Sigmoid colon (tissue), 7 donors: Measurements from ENCODE around the gene ASB2. TPM values are rescaled to one million over a fixed set of nuclear protein-coding genes. Genes with fewer than 3 reads are reported as not detected.

Experiments used
- DNase-seq: peaks from one replicate; pipeline ENCODE4 v3.0.0-alpha.2; 2019
- H3K27ac ChIP-seq, 4 donors: fragments of 200-600 bp; sonication (generic); one replicate each; pipeline ENCODE4 v1.5.1; 2016 to 2019; ENCODE audit warnings: mild to moderate bottlenecking in 1 of 4
- H3K27me3 ChIP-seq, 3 donors: fragments of 200-600 bp; sonication (generic); one replicate each; pipeline ENCODE4 v1.5.1; 2019; ENCODE audit warnings: mild to moderate bottlenecking in 1 of 3
- H3K36me3 ChIP-seq, 4 donors: fragments of 200-600 bp; sonication (generic); one replicate each; pipeline ENCODE4 v1.5.1; 2016 to 2019
- H3K4me1 ChIP-seq, 4 donors: fragments of 200-600 bp; sonication (generic); one replicate each; pipeline ENCODE4 v1.5.1; 2017 to 2019
- H3K4me3 ChIP-seq, 4 donors: fragments of 200-600 bp; sonication (generic); one replicate each; pipeline ENCODE4 v1.5.1; 2017 to 2019; ENCODE audit warnings: mild to moderate bottlenecking in 2 of 4, moderate library complexity in 1 of 4
- H3K9me3 ChIP-seq, 4 donors: fragments of 200-600 bp in 3 of 4; sonication (generic) in 3 of 4; one replicate each; pipeline versions ENCODE4 v1.5.1 to v1.6.1; 2013 to 2019
- EP300 ChIP-seq, 4 donors: sonication (generic); formaldehyde crosslinking; IDR thresholded peaks; one replicate each; pipeline ENCODE4 v1.6.1; 2017; ENCODE audit warnings: antibody characterized with exemption in 4 of 4
- POLR2A ChIP-seq, 2 donors: fragments of 450-650 bp; IDR thresholded peaks; one replicate each; pipeline ENCODE4 v1.6.1; 2016; ENCODE audit warnings: antibody characterized with exemption in 2 of 2, mild to moderate bottlenecking in 2 of 2, moderate library complexity in 2 of 2
- POLR2AphosphoS5 ChIP-seq, 4 donors: sonication (generic); formaldehyde crosslinking; IDR thresholded peaks; one replicate each; pipeline ENCODE4 v1.6.1; 2017; ENCODE audit warnings: antibody characterized with exemption in 4 of 4
- WGBS, 2 donors: extraction: QIAGEN DNeasy Blood & Tissue Kit; methylation state at CpG; one replicate each; pipeline ENCODE4 v1.1.7; 2013; 5-methylcytosine and 5-hydroxymethylcytosine counted together
- intact Hi-C: fragments of 100-400 bp; cut with DNase I; formaldehyde crosslinking; loops from one replicate; pipeline ENCODE4 v1.15.1; 2023
- polyA plus RNA-seq, 3 donors: library from polyadenylated mRNA; stranded (reverse); fragments of 200-250 nt; gene quantifications; one replicate each; pipeline ENCODE4 v1.2.3, GENCODE V29; 2013
- total RNA-seq, 4 donors: library from RNA; depleted of rRNA; stranded (reverse); fragments of >200 nt; gene quantifications; one replicate each; pipeline ENCODE4 v1.1.0, GENCODE V29; 2016
- TF ChIP-seq, protein P1 (sequence below), 4 experiments: fragments of 450-650 bp in 3 of 4; fragments of 200-600 bp in 1 of 4; IDR thresholded peaks; one replicate each; pipeline ENCODE4 v1.5.1; 2016 to 2019; ENCODE audit warnings: antibody characterized with exemption in 4 of 4, mild to moderate bottlenecking in 3 of 4, moderate library complexity in 2 of 4
- donor health status: healthy with polysubstance abuse.
- donor health status: Bipolar disorder and iron deficiency.
- donor health status: healthy.

The ASB2 gene
- total and polyA plus RNA-seq, 7 donors = 1.2 to 178 (median 117) TPM

GRCh38 chr14:93950948-93951634, 25.3 kb downstream of the ASB2 start:
- H3K27me3 ChIP-seq = no peaks in the 10 kb centered on the region
- TF ChIP-seq, protein P1, sequence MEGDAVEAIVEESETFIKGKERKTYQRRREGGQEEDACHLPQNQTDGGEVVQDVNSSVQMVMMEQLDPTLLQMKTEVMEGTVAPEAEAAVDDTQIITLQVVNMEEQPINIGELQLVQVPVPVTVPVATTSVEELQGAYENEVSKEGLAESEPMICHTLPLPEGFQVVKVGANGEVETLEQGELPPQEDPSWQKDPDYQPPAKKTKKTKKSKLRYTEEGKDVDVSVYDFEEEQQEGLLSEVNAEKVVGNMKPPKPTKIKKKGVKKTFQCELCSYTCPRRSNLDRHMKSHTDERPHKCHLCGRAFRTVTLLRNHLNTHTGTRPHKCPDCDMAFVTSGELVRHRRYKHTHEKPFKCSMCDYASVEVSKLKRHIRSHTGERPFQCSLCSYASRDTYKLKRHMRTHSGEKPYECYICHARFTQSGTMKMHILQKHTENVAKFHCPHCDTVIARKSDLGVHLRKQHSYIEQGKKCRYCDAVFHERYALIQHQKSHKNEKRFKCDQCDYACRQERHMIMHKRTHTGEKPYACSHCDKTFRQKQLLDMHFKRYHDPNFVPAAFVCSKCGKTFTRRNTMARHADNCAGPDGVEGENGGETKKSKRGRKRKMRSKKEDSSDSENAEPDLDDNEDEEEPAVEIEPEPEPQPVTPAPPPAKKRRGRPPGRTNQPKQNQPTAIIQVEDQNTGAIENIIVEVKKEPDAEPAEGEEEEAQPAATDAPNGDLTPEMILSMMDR (IDR thresholded peaks at IDR 0.05) = no peak
- no peak for TF ChIP-seq EP300 (IDR thresholded peaks at IDR 0.05)
- TF ChIP-seq POLR2AphosphoS5 (IDR thresholded peaks at IDR 0.05) = no peak
- TF ChIP-seq POLR2A (IDR thresholded peaks at IDR 0.05) = no peak
- H3K36me3 ChIP-seq = peaks cover 30 to 80% (median 46%) of the 10 kb centered on the region in 4 donors
- H3K27ac ChIP-seq = peak overlapping the region; percentile 77 to 92 (median 80)
- no peak for DNase-seq
- no peak overlapping the region for H3K4me3 ChIP-seq
- 86 to 89% methylated on average over 20 of the region's 20 CpGs for WGBS, 2 donors
- H3K9me3 ChIP-seq = no peaks in the 10 kb centered on the region
- H3K4me1 ChIP-seq = peaks cover 0 to 45% (median 39%) of the 10 kb centered on the region in 4 donors
- intact Hi-C loops = no loop called here

- H3K36me3 ChIP-seq = peaks cover 31 to 86% (median 55%) of the 10 kb centered on the region in 4 donors
- DNase-seq = no peak
- H3K4me3 ChIP-seq = no peak overlapping the region
- peak overlapping the region in 3 of 4 donors; percentile 68 to 92 (median 80) for H3K27ac ChIP-seq
- TF ChIP-seq POLR2AphosphoS5 (IDR thresholded peaks at IDR 0.05) = no peak
- TF ChIP-seq, protein P1 (IDR thresholded peaks at IDR 0.05) = no peak
- no peak for TF ChIP-seq POLR2A (IDR thresholded peaks at IDR 0.05)
- no peak for TF ChIP-seq EP300 (IDR thresholded peaks at IDR 0.05)
- no peaks in the 10 kb centered on the region for H3K27me3 ChIP-seq
- H3K9me3 ChIP-seq = no peaks in the 10 kb centered on the region
- peaks cover 0 to 38% (median 31%) of the 10 kb centered on the region in 4 donors for H3K4me1 ChIP-seq
- intact Hi-C loops = no loop called here
- 82 to 93% methylated on average over 13 of the region's 13 CpGs for WGBS, 2 donors
Observed at GRCh38 chr14:93949511-93950075, 26.8 kb downstream of the ASB2 start.

DNA sequence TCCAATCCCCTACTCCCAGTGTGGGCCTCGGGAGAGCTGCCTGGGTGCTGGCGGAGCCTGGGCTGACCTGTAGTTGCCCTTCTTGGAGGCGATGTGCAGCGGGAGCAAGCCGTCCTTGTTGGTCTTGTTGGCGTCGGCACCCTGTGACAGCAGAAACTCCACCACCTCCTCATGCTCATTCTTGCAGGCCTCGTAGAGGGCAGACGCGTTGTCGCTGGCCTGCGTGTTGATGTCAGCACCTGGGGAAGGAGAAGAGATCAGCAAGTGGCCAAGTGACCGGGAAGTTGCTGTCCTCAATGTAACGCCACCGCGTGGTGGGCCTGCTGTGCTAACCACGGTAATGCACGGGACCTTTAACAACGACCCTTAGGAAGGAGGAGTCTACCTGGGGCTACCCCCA, 29.1 kb downstream of the ASB2 start:
- peak overlapping the region in 3 of 4 donors; percentile 68 to 92 (median 85) for H3K27ac ChIP-seq
- 81 to 89% methylated on average over 19 of the region's 19 CpGs for WGBS, 2 donors
- peaks cover 0 to 16% (median 10%) of the 10 kb centered on the region in 4 donors for H3K4me1 ChIP-seq
- no peak overlapping the region for H3K4me3 ChIP-seq
- DNase-seq = no peak
- H3K9me3 ChIP-seq = no peaks in the 10 kb centered on the region
- TF ChIP-seq, protein P1 (IDR thresholded peaks at IDR 0.05) = no peak
- TF ChIP-seq POLR2A (IDR thresholded peaks at IDR 0.05) (no peak), POLR2AphosphoS5 (IDR thresholded peaks at IDR 0.05) (no peak), EP300 (IDR thresholded peaks at IDR 0.05) (no peak)
- H3K36me3 ChIP-seq = peaks cover 43 to 89% (median 63%) of the 10 kb centered on the region in 4 donors
- H3K27me3 ChIP-seq = no peaks in the 10 kb centered on the region
- intact Hi-C loops = no loop called here

DNA sequence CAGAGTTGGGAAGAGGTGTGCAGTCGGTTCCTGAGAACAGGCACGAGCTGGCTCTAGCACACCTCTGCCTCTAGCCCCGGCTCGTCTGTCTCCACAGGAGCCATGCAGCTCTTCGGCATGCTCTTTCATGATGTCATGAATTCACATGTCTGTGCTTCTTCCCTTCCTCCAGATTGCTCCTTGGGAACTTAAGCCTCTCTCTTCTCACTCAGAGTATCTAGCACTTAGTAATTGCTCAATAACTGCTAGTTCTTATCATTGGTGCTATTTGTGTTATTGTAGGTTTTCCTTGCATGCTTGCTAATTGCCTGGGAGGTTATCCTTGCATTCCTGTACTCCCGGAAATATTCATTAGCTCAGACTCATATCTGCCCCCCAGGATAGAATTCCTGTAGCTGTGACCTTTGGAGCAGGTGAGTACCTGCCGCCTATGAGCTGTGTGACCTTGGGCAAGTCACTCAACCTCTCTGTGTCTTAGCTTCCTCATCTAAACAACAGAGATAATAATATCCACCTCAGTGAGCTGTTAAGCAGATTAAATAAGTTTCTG, 29.8 kb downstream of the ASB2 start:
- no peak for DNase-seq
- 65 to 85% methylated on average over 7 of the region's 7 CpGs for WGBS, 2 donors
- intact Hi-C loops = no loop called here
- TF ChIP-seq POLR2A (IDR thresholded peaks at IDR 0.05) (no peak), POLR2AphosphoS5 (IDR thresholded peaks at IDR 0.05) (no peak), EP300 (IDR thresholded peaks at IDR 0.05) (no peak)
- TF ChIP-seq, protein P1 (IDR thresholded peaks at IDR 0.05) = no peak
- peaks cover 0 to 14% (median 7%) of the 10 kb centered on the region in 4 donors for H3K4me1 ChIP-seq
- no peaks in the 10 kb centered on the region for H3K27me3 ChIP-seq
- peaks cover 43 to 93% (median 66%) of the 10 kb centered on the region in 4 donors for H3K36me3 ChIP-seq
- H3K9me3 ChIP-seq = no peaks in the 10 kb centered on the region
- H3K4me3 ChIP-seq = no peak overlapping the region
- peak overlapping the region; percentile 59 to 92 (median 76) for H3K27ac ChIP-seq
